Middle frontal gyrus (tissue), 1 donor: ENCODE results near the gene FBXL5.
"Not testable (repeated sequence)": the region's sequence is repeated elsewhere in the genome, so short reads cannot be mapped to it uniquely, and the experiment has no call there.

ENCODE experiments used
- DNase-seq: peaks from one replicate; pipeline ENCODE4 v3.0.0-alpha.2; 2015; ENCODE audit warnings: low spot score; ENCODE audit errors: extremely low spot score

The FBXL5 gene

DNA sequence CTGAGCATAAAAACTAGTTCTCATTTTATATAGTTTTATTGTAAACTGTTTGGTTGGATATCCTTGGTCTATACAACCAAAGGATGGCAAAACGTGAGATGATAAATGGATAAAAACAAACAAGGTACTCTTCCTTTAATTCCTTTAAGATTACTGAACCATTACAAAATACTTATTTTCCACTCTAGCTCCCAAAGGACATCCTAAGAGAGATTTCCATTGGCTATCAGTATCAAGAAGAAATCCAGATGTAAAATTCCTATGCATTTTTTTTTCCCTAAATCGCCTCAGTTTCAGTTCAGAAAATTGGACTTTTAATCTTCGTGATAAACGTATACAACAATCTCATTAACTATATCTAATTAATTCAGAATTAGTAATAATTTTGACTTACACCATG lies 2.3 kb downstream of the FBXL5 start:
- DNase-seq, result no peak

DNA sequence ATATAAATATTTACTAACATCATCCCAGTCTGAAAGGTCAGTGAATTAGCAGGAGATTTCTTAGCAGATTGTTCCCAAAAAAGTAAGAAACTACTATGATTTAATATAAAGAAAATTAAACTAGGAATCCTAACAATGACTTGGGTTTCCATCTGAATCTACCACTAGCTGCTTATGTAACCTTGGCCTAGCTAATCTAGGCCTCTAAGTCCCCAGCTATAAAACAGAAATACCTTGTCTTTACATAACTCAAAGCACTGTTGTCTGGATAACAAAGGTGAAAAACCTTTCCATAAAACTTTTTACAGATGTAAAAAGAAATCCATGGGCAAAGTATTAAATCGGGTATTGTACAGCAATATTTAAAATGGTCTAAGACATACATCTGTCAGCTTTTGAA lies 3.0 kb downstream of the FBXL5 start:
- no peak for DNase-seq

DNA sequence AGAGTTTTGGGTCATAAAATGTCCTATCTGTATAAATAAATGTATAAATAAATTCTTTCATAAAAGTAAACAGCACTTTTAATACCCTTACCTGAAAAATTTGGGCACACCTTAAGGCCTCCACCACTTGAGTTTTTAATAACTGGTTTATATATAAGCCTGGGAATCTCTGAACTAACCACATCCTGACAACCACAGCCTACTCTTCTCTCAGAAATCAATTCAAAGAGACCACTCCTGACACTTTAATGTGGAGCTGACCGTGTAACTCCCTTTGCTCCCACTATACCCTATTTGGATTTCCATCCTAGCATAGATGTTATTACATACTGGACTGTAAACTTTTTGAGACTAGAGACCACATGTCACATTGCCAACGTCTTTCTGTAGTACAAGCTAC lies 3.5 kb downstream of the FBXL5 start:
- DNase-seq, result no peak

DNA sequence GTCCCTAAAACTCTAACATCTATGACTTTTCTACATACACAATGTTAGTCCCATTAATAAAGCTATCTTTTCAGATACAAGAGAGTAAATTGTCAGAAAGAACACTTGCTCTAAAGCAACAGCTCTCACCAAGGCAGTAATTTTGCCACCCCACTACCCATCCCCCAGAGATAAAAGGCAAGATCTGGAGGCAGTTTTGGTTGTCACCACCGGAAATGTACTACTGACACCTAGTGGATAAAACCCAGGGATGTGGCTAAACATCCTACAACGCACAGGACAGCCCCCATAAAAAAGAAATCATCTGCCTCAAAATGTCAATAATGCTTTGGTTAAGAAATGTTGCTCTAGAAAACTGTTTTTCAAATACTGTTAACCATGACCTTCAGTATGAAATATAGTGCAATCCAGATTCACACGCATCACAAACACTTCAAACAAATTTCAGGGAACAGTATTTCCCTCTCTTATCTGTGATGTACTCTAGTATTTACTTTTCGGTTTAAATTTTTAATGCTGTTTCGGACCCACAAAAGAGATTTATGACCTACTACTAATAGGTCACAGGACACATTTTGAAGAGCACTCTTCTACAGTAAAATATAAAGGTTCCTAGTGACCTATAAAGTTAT lies 5.1 kb downstream of the FBXL5 start:
- DNase-seq, result peak; percentile 44

DNA sequence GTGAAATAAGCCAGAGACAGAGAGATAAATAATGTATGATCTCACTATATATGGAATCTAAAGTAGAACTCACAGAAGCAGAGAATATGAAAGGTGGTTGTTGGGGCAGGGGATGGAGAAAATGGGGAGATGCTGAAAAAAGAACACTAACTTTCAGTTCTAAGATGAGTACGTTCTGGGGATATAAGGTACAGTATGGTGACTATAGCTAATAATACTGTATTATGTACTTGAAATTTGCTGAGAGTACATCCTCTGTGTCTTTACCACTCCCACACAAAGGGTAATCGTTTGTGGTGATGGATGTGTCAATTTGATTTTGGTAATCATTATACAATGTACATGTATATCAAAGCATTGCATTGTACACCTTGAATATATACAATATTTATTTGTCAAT lies 6.6 kb downstream of the FBXL5 start:
- DNase-seq, result no peak

DNA sequence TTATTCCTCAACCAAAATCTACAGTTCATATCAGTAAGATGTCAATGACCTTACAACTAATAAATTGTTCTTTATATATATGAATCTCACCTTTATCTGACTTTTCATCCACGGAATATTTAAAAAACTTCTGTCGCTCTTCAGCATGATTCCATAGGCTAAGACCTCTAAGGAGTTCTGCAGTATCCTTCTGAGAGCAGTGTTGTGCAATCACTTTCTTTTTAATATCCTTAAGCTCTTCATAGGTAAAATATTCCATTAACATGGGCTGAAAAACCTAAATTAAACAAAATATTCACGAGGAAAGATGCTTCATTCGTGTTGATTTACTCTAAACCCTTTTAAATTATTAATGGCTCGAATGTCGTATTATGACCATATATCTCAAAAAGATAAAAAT lies 16.7 kb downstream of the FBXL5 start:
- DNase-seq, result no peak

DNA sequence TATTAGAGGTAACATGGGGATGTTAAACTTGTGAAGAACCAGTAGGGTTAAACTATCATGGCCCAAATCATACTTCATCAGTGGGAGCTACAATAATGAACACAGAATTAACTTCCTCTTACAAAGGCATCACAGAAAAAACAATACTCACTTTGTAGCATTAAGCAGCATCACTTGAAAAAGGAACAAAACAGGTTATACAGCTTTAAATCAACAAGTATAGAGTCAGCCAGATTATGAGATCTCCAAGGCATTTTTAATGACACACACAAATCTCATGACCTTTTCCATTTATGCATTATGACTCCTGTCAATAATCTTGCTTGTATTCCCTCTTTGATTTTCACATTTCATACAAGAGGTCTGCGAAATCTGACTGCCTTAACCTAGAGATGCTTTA lies 18.3 kb downstream of the FBXL5 start:
- DNase-seq, result no peak

DNA sequence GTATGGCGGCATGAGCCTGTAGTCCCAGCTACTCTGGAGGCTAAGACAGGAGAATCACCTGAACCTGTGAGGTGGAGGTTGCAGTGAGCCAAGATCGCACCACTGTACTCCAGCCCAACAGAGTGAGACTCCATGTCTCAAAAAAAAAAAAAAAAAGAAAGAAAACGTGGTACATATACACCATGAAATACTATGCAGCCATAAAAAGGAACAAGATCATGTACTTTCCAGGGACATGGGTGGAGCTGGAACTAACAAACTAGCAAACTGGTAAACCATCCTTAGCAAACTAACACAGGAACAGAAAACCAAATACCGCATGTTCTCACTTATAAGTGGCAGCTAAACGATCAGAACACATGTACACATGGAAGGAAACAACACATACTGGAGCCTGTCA lies 37.8 kb downstream of the FBXL5 start:
- DNase-seq, result not testable (repeated sequence)

DNA sequence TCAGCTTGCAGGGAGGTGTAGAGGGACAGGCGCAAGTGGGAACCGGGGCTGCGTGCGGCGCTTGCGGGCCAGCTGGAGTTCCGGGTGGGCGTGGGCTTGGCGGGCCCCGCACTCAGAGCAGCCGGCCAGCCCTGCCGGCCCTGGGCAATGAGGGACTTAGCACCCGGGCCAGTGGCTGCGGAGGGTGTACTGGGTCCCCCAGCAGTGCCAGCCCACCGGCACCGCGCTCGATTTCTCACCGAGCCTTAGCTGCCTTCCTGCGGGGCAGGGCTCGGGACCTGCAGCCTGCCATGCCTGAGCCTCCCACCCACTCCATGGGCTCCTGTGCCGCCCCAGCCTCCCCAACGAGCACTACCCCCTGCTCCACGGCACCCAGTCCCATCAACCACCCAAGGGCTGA lies 40.3 kb downstream of the FBXL5 start:
- not testable (repeated sequence) for DNase-seq

DNA sequence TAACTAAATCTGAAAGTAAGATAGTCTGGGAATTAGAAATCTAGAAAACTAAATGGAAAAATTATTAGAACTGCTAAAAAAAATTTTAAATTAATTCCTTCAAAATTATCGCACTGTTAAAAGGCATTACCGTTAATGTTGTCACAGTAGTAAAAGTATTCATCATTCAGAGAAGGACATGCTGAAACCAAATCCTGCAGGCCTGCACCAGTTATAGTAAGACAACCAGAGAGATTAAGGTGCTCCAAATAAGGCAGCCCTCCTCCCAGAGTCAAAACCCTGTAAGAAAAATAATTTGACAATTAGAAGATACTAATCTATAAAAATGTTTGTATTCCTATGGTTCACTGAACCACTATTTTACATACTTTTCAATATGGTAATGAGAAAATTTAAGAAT lies 43.0 kb downstream of the FBXL5 start:
- DNase-seq, result no peak

DNA sequence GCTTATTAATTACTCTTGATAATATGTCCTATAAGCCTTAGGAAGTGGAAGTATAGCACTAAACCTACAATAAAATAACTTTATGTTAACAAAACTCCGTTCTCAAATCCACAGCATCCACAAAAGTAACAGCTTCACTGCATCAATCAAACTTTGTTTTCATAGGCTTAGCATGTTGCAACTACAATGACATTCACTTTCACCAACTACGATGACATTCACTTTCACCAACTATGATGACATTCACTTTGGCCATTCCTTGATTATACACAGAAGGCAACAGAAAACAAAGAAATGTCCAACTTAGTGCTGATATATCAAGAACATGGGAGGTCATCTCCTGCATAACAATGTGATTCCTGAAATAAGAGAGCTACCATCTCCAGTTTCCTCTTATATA lies 44.3 kb downstream of the FBXL5 start:
- no peak for DNase-seq

DNA sequence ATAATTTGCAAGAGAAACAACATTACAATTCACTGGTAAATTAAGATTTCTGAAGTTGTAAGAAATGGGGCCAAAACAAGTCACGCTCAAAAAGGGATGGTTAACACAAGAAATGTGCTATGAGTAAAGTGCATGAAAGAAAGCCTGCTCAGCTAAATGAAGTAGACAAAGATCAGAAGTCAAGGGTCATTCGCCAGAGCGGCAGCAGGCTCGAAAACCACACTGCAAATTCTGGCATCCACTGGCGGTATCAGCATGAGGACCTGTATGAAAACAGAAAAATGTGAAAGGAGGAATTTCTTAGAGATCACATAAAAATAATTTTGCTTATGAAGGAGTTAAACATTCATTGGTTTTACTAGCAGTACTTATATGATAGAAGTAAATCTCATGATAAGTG lies 49.6 kb downstream of the FBXL5 start:
- DNase-seq, result no peak

DNA sequence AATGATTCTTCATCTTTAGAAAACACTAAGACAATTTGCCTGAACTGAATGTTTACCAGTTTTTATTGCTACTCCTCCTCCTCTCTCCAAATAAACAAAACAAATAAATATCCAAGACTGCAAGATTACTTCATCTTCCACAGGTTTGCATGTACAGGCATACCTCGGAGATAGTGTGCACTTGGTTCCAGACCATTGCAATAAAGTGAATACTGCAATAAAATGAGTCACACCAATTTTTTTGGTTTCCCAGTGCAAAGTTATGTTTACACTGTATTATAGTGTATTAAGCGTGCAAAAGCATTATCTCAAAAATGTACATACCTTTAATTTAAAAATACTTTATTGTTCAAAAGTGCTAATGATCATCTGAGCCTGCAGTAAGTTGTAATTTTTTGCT lies 53.3 kb downstream of the FBXL5 start:
- DNase-seq, result no peak

DNA sequence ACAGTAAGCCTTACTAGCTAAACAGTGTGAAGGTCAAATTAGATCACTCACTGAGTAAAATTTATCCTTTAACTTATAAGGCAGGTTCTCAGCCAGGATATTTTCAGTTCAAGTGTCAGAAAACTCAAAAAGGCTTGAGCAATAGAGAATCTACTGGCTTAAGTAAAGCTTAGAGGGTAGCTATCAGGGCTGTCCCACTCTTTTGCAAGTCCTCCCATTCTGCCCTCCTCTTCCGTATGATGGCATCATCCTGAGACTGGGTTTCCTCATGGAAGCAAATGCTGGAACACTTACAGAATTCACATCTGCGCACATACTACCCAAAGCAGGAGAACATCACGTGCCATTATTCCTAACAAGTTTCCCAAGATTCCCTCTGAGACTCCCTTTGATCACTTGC lies 55.0 kb downstream of the FBXL5 start:
- no peak for DNase-seq

DNA sequence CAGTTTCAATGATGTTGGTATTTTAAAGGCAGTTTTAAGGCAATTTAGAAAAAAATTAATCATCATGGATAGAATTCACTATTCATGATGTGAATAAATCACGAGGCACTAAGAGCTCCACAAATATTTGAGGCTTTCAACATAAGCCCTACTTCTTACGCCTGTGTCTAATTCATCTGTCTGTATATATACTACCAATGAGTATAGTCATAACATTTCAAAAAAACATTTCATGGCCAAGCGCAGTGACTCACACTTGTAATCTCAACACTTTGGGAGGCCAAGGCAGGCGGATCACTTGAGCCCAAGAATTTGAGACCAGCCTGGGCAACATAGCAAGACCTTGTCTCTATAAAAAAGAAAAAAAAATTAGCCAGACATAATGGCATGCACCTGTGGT lies 56.5 kb downstream of the FBXL5 start:
- DNase-seq, result no peak

DNA sequence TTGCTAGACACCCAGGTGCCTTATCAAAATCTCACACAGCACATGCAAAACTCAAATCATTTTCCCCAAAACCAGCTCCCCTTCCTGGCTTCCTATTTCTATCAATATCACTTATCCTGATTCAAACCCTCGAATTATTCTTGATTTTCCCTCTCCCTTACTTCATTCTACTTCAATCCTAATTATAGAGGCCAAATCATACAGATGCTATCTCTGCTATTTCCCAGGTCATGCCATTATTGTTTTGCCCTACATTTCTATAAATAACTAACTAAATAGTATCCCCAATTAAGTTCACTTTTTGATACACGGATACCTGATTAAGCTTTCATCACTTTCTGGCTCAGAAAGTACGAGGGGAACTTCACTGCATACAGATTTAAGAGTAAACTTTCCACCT lies 62.4 kb downstream of the FBXL5 start:
- no peak for DNase-seq

DNA sequence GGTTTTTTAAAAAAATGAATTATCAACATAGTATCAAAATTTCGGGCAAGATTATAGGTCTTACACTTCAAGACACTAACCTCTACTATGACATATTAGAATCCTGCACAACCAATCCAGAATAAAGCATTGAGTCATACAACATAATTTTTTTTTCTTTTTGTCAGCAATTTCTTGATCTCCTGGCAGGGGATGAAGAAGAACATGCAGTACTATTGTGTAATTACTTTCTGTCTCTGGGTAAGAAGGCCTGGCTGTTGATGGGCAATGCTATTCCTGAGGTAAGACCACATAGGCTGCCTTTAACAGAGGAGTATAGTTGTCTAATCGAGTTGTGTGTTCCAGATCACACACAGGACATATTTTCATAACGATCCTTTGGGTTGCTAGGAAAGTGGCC lies 67.5 kb downstream of the FBXL5 start:
- no peak for DNase-seq

DNA sequence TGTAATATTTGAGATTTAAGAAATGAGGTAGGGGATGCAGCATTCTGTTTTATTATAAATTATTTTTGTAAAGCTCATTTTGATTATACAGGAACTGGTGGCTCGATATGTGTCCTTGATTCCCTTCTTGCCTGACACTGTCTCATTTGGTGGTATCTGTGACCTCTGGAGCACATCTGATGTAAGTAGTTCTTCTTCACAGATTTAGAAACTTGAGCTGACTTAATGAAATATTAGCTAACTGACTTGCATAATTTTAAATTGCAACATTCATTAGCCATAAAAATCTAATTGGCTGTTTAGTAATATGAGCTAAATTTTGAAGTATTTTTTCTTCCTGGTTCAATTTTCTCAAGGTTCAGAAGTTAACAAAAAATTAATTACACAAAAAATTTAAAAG lies 69.1 kb downstream of the FBXL5 start:
- no peak for DNase-seq

DNA sequence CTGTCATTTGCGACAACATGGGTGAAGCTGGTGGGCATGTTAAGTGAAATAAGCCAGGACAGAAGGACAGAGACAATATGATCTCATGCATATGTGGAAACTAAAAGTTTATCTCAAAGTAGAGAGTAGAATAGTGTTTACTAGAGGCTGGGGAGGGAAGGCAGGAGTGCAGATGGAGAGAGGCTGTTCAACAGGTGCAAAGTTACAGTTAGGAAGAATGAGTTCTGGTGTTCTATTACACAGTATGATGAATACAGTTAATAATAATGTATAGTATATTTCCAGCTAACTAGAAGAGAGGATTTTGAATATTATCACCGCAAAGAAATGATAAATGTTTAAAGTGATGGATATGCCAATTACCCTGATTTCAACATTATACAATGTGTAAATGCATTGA lies 69.8 kb downstream of the FBXL5 start:
- DNase-seq, result no peak

DNA sequence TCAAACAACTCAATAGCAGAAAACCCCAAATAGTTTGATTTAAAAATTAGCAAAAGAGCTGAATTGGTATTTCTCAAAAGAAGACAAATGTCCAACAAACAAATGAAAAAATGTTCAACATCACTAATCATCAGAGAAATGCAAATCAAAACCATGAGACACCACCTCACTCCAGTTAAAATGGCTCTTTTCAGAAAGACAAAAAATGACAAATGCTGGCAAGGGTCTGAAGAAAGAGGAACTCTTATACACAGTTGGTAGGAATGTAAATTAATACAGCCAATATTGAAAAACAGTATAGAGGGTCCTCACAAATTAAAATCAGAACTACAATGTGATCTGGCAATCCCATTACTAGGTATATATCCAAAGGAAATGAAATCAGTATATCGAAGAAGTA lies 70.4 kb downstream of the FBXL5 start:
- DNase-seq, result no peak

DNA sequence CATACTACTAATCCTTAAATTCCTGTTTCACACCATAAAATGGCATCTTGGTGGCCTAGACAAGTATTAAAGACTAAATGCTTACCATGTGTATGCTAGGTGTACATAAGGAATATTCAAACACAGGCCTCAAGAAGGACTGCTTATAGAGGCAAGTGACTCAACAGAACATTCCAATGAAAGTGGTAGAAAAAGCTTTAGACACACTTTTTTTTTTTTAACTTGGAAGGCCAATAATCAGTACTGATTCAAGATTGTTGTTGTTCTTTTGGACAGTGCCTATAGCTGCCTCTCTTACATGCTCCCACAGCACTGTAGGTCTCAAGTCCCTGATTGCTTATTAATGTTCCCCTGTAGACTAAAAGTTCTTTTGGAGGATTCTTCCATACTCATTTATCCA lies 77.6 kb downstream of the FBXL5 start:
- no peak for DNase-seq

DNA sequence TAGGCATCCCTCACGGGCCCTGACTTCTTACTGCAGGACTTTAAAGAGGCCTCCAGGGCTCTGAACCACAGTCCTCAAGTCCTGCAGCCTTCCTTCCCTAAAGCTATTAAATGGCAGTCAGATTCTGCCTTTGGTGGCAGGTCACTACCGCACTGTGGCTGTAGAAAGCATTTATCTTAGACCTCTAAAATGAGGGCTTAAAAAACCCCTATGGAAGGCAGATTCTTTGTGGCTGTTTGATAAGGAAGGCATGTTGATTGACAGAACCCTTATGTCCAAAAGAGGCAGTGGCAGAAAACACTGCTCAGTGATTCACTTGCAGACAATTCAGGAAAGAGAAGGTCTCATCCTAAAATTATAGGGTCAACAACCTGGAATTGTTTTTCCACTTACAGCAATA lies 79.2 kb downstream of the FBXL5 start:
- no peak for DNase-seq

DNA sequence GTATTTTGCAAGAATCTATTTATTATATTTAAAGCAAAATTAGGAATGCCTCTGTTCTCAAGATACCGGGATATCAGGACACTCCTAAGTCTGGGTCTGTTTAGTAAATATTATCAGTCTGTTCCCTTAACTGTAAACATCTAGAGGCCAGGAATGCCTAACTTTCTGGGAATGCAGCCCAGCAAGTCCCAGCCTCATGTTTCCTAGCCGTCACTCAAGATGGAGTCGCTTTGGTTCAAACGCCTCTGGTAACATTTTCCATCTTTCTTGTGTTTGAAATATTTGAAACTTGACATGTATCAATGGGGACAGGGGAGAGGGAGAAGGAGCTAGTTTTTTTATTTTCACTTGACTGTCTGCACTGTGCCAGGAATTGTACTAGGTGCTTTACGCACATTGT lies 85.4 kb downstream of the FBXL5 start:
- DNase-seq, result no peak

DNA sequence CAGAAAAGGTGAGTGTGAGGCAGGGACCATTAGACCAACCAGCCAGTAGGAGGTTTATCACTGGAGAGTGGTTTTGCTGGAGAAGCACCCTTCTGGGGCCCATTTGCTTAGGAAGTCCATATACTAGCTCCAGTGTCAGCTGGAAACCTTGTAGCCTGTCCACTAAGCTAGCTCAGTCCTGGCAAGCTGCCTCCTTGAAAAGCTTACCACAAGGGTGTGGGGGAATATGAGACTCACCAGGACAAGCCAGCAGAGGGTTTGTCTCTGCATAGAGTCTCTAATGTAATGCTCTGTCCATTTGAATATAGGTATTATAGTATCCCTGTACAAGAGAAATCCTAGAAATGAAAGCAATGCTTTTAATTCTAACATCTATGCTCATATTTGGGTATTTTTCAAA lies 86.3 kb downstream of the FBXL5 start:
- DNase-seq, result no peak
